ENCODE data around the gene PIK3IP1. TPM values are rescaled to one million over a fixed set of nuclear protein-coding genes. Genes with fewer than 3 reads are reported as not detected.

The PIK3IP1 gene, protein sequence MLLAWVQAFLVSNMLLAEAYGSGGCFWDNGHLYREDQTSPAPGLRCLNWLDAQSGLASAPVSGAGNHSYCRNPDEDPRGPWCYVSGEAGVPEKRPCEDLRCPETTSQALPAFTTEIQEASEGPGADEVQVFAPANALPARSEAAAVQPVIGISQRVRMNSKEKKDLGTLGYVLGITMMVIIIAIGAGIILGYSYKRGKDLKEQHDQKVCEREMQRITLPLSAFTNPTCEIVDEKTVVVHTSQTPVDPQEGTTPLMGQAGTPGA
- total RNA-seq (2022; extraction: Qiagen RNA extraction) = 0.73 to 1.2 TPM (median 0.78 TPM) in 5 replicates

DNA sequence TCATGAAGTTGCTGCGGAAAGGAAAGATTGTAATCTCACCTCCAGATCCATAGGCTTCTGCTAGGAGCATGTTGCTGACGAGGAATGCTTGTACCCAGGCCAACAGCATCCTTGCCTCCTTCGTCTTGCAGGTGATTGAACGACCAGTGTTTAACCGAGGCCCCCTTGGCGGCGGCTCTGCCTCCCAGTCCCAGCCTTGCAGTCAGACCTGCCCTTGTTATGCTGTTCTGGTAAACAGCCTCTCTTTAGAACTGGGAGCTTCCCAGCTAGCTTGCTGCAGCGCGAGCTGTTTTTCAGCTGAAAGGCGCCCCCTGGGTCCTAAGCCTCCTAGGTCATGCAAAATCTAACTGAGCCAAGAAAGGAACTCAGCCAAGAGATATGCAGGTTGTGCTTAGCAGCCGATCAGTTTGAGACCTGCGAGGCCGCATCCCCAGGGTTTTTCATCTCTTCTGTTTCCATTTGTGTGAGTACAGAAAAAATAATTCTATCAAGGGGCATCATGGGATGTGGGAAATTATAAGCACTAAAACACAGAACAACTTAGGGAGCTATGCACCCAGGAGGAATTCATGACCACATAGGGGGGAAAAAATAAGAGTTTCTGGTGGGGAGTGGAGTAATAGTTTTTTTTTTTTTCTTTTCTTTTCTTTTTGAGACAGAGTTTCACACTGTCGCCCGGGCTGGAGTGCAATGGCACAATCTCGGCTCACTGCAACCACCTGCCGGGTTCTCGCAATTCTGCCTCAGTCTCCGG lies at the start of gene PIK3IP1:
Gene PIK3IP1, minus strand, starts transcription at position 253 of the 754 bp plus-strand sequence. Its CDS starts 144 bp downstream, at position 109.

Other genes with a start within 250 kb of the PIK3IP1 start
- 23.2 to 32.1 TPM (median 26.6 TPM) in 5 replicates for gene SMTN, start 211.2 kb downstream of the PIK3IP1 start, total RNA-seq (2022; extraction: Qiagen RNA extraction)
- 55.2 to 75.8 TPM (median 69.0 TPM) in 5 replicates for gene SELENOM, start 184.9 kb downstream of the PIK3IP1 start, total RNA-seq (2022; extraction: Qiagen RNA extraction)
- gene INPP5J, start 169.5 kb downstream of the PIK3IP1 start, total RNA-seq (2022; extraction: Qiagen RNA extraction) = 0.44 to 0.56 TPM (median 0.54 TPM) in 5 replicates
- not detected in 5 replicates for gene PLA2G3, start 152.0 kb downstream of the PIK3IP1 start, total RNA-seq (2022; extraction: Qiagen RNA extraction)
- gene RNF185, start 132.3 kb downstream of the PIK3IP1 start, total RNA-seq (2022; extraction: Qiagen RNA extraction) = 22.7 to 25.9 TPM (median 25.3 TPM) in 5 replicates
- 7.4 to 9.0 TPM (median 7.7 TPM) in 5 replicates for gene LIMK2, start 80.2 kb downstream of the PIK3IP1 start, total RNA-seq (2022; extraction: Qiagen RNA extraction)
- gene PATZ1, start 53.9 kb upstream of the PIK3IP1 start, total RNA-seq (2022; extraction: Qiagen RNA extraction) = 17.2 to 21.8 TPM (median 21.5 TPM) in 5 replicates
- gene DRG1, start 107.1 kb upstream of the PIK3IP1 start, total RNA-seq (2022; extraction: Qiagen RNA extraction) = 50.9 to 85.7 TPM (median 58.2 TPM) in 5 replicates
- 12.4 to 15.6 TPM (median 13.1 TPM) in 5 replicates for gene EIF4ENIF1, start 197.4 kb upstream of the PIK3IP1 start, total RNA-seq (2022; extraction: Qiagen RNA extraction)
- 8.3 to 12.2 TPM (median 9.3 TPM) in 5 replicates for gene SFI1, start 204.0 kb upstream of the PIK3IP1 start, total RNA-seq (2022; extraction: Qiagen RNA extraction)

Data from A549 treated with Mapracorat at 1 μM for 4 hours (cell line).